ENCODE measurements around the gene PLCH2.

- TF ChIP-seq CTCF (IDR thresholded peaks at IDR 0.05) (no peak), POLR2AphosphoS5 (IDR thresholded peaks at IDR 0.05) (no peak), POLR2A (IDR thresholded peaks at IDR 0.05) (no peak), EP300 (IDR thresholded peaks at IDR 0.05) (no peak)
These were observed 50.9 kb downstream of the PLCH2 start for GRCh38 chr1:2526824-2527555.
